Stimulated activated CD4-positive, alpha-beta T cell treated with anti-CD3 and anti-CD28 coated beads, Interleukin-1b, Interleukin-23, amount 100 ng/mL, for 24 hours (primary cell): ENCODE data around the gene LRP3.
"Not testable (repeated sequence)": the region's sequence is repeated elsewhere in the genome, so short reads cannot be mapped to it uniquely, and the experiment has no call there.

Experiments
- DNase-seq, 4 experiments: peaks; one replicate each; pipeline ENCODE4 v3.0.0-alpha.2; 2020; ENCODE audit warnings: low read depth in 4 of 4, low spot score in 1 of 4

LRP3 gene

GRCh38 chr19:33175886-33176669 is 18.1 kb upstream of the LRP3 start:
- DNase-seq = peak in 1 of 4 experiments; percentile 8

GRCh38 chr19:33176670-33177416 is 17.3 kb upstream of the LRP3 start:
- peak; percentile 80 to 98 (median 93) for DNase-seq

GRCh38 chr19:33177417-33177979 is 16.6 kb upstream of the LRP3 start:
- no peak for DNase-seq

- no peak for DNase-seq
Measured at GRCh38 chr19:33186431-33187182, 7.5 kb upstream of the LRP3 start.

- DNase-seq = no peak
Measured at GRCh38 chr19:33187183-33187540, 7.0 kb upstream of the LRP3 start.

GRCh38 chr19:33189453-33189852 is 4.7 kb upstream of the LRP3 start:
- DNase-seq = no peak

GRCh38 chr19:33191092-33191491 is 3.0 kb upstream of the LRP3 start:
- DNase-seq = not testable (repeated sequence)

- no peak for DNase-seq
Measured at GRCh38 chr19:33191501-33191900, 2.6 kb upstream of the LRP3 start.

GRCh38 chr19:33192010-33192409 is 2.1 kb upstream of the LRP3 start:
- DNase-seq = no peak

- DNase-seq = no peak
Measured at GRCh38 chr19:33193269-33193864, 763 bp upstream of the LRP3 start.

- DNase-seq = no peak
Measured at GRCh38 chr19:33194532-33194885, 379 bp downstream of the LRP3 start.

- DNase-seq = no peak
Measured at GRCh38 chr19:33194886-33195644, 935 bp downstream of the LRP3 start.

- DNase-seq = no peak
Measured at GRCh38 chr19:33195645-33196347, 1.7 kb downstream of the LRP3 start.

GRCh38 chr19:33196446-33197193 is 2.5 kb downstream of the LRP3 start:
- DNase-seq = no peak

GRCh38 chr19:33197591-33198000 is 3.5 kb downstream of the LRP3 start:
- no peak for DNase-seq

- DNase-seq = no peak
Measured at GRCh38 chr19:33198169-33198568, 4.0 kb downstream of the LRP3 start.

GRCh38 chr19:33199441-33200265 is 5.5 kb downstream of the LRP3 start:
- no peak for DNase-seq

- no peak for DNase-seq
Measured at GRCh38 chr19:33201473-33201872, 7.3 kb downstream of the LRP3 start.
